ENCODE data around the gene SLC7A5.

The SLC7A5 gene

DNA sequence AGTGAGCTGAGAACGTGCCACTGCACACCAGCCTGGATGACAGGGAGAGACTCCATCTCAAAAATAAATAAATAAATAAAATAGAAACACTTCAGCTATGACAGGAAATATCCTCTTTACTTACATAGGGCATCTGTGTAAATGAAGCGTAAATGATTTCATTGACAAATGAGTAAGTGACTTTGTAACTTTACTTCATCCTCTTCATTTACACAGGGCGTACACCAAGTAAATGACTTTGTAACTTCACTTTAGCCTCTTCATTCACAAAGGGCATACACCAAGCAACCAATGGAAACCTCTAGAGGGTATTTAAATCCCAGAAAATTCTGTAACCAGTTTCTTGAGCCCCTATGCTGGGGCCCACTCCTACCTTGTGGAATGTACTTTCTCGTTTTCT is 87.3 kb downstream of the SLC7A5 start:
- Histone ChIP-seq H3K4me1 (ENCODE audit: control insufficient read depth, insufficient read depth, low read length, poor library complexity, severe bottlenecking) (peaks cover 25% of the 10 kb centered on the region), H3K27me3 (replicated peaks; ENCODE audit: control insufficient read depth, insufficient read depth, low read length, poor library complexity, severe bottlenecking) (no peaks in the 10 kb centered on the region), H3K36me3 (ENCODE audit: control insufficient read depth, insufficient read depth, low read length) (no peaks in the 10 kb centered on the region), H3K9me3 (ENCODE audit: control insufficient read depth, low read length) (no peaks in the 10 kb centered on the region), H3K4me3 (ENCODE audit: insufficient read depth, low read depth, low read length, poor library complexity, severe bottlenecking) (no peak overlapping the region), H3K27ac (ENCODE audit: insufficient read depth, low read length, poor library complexity, severe bottlenecking) (no peak overlapping the region)
- DNase-seq, result no peak

DNA sequence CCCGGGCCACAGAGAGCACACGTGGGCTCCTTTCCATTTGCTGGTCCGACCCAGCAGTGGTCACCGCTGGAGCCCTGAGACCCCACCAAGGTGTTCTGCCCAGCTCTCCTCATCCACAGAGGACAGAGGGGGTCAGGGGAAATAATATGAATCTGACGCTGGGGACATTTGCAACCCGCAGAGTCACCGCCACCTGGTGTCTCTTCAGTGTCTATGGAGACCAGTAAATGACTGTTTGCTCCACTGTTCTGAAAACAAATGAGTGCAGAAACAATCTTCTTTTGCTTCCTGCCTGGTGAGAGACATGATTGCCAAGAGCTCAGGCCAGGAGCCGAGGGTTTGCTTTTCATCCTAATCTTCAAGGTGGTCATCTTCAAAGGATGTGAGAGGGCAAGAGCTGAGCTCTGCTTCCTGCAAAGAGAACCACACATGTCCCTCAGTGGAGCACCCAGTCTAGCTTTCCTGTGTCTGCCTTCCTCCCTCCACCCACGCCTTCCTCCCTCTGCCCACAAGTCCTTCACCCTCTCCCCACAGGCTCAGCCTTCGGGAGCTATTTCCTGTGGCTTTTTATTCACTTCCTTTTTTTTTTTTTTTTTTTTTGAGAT is 88.8 kb downstream of the SLC7A5 start:
- no peaks in the 10 kb centered on the region for H3K9me3 ChIP-seq (ENCODE audit: control insufficient read depth, low read length)
- peaks cover 25% of the 10 kb centered on the region for H3K4me1 ChIP-seq (ENCODE audit: control insufficient read depth, insufficient read depth, low read length, poor library complexity, severe bottlenecking)
- no peaks in the 10 kb centered on the region for H3K27me3 ChIP-seq (replicated peaks; ENCODE audit: control insufficient read depth, insufficient read depth, low read length, poor library complexity, severe bottlenecking)
- peak; percentile 27 to 44 (median 36) for DNase-seq
- no peaks in the 10 kb centered on the region for H3K36me3 ChIP-seq (ENCODE audit: control insufficient read depth, insufficient read depth, low read length)
- no peak overlapping the region for H3K4me3 ChIP-seq (ENCODE audit: insufficient read depth, low read depth, low read length, poor library complexity, severe bottlenecking)
- peak overlapping the region; percentile 22 for H3K27ac ChIP-seq (ENCODE audit: insufficient read depth, low read length, poor library complexity, severe bottlenecking)
